GM18858 (cell line): ENCODE results near the gene MED12.

Source experiments
- ATAC-seq: cut with Tn5 transposase; IDR thresholded peaks from one replicate; pipeline ENCODE4 v1.9.1; 2021; ENCODE audit not compliant: unreplicated experiment

Gene MED12

GRCh38 chrX:71107245-71107644 is 11.2 kb upstream of the MED12 start:
- no peak for ATAC-seq

GRCh38 chrX:71107762-71108360 is 10.5 kb upstream of the MED12 start:
- ATAC-seq = no peak

- no peak for ATAC-seq
These were observed 9.3 kb upstream of the MED12 start for GRCh38 chrX:71109051-71109450.

GRCh38 chrX:71111141-71111843 is 7.1 kb upstream of the MED12 start, which contains the start of gene IL2RG:
Gene IL2RG (minus strand): TSS chrX:71111577. CDS start chrX:71111539, 38 bp downstream.
- peak; percentile 83 for ATAC-seq

GRCh38 chrX:71111921-71112431 is 6.4 kb upstream of the MED12 start:
- ATAC-seq = peak; percentile 8

- ATAC-seq = no peak
These were observed 1.0 kb upstream of the MED12 start for GRCh38 chrX:71117358-71117757.

- no peak for ATAC-seq
These were observed 664 bp downstream of the MED12 start for GRCh38 chrX:71118985-71119535.

- no peak for ATAC-seq
These were observed 9.9 kb downstream of the MED12 start for GRCh38 chrX:71128166-71128833.

GRCh38 chrX:71128915-71129765 is 10.7 kb downstream of the MED12 start:
- ATAC-seq = peak; percentile 60

GRCh38 chrX:71131510-71131909 is 13.1 kb downstream of the MED12 start:
- ATAC-seq = no peak

- no peak for ATAC-seq
These were observed 22.0 kb downstream of the MED12 start for GRCh38 chrX:71140440-71140839.

- no peak for ATAC-seq
These were observed 25.1 kb downstream of the MED12 start for GRCh38 chrX:71143508-71143907.

- ATAC-seq = no peak
These were observed 26.3 kb downstream of the MED12 start, which contains the start of gene NLGN3 for GRCh38 chrX:71144651-71145050. Gene NLGN3 (plus strand): TSS chrX:71144841. CDS start chrX:71147750, 2,909 bp downstream.

GRCh38 chrX:71147496-71148277 is 29.3 kb downstream of the MED12 start:
- no peak for ATAC-seq

- ATAC-seq = no peak
These were observed 29.9 kb downstream of the MED12 start for GRCh38 chrX:71148278-71148663.

- no peak for ATAC-seq
These were observed 33.0 kb downstream of the MED12 start for GRCh38 chrX:71151366-71151765.

GRCh38 chrX:71154196-71154595 is 35.8 kb downstream of the MED12 start:
- ATAC-seq = no peak

- ATAC-seq = no peak
These were observed 36.2 kb downstream of the MED12 start for GRCh38 chrX:71154641-71155040.

- no peak for ATAC-seq
These were observed 40.2 kb downstream of the MED12 start for GRCh38 chrX:71158603-71159002.

GRCh38 chrX:71159335-71159734 is 40.9 kb downstream of the MED12 start:
- ATAC-seq = no peak
